Measurements from ENCODE around the gene IZUMO3.

The IZUMO3 gene

DNA sequence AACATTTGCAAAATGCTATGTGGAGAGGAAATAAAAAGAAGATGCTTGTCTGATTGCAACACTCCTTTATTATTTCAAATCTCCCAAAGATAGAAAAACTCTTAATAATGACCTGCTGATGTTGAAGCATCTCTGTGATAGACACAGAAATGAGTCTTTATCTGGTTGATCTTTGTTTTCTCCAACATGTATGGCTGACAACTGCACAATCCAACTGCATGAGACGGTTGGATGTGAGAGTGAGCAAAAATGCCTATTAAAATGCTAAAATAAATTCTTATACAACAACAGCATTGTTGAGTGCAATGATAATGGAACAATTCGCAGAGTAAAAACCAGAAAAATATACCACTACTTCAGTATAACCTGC is 7.5 kb upstream of the IZUMO3 start:
- no peak overlapping the region for H3K18ac ChIP-seq (ENCODE audit: low read length)
- no peaks in the 10 kb centered on the region for H3K79me1 ChIP-seq (ENCODE audit: low read depth, low read length)
- no peaks in the 10 kb centered on the region for H3K9me3 ChIP-seq (replicated peaks in 1 of 2; ENCODE audit: control insufficient read depth in 2 of 2, insufficient read depth in 1 of 2, low read depth in 1 of 2, low read length in 2 of 2)
- no peak overlapping the region for H2BK5ac ChIP-seq (ENCODE audit: low read length)
- H3K23ac ChIP-seq (ENCODE audit: low read depth, low read length, poor library complexity) = no peak overlapping the region
- H3K4me1 ChIP-seq (ENCODE audit: control insufficient read depth in 2 of 2, insufficient read depth in 1 of 2, low read depth in 1 of 2, low read length in 2 of 2) = no peaks in the 10 kb centered on the region
- no peak overlapping the region for H3K4me2 ChIP-seq (ENCODE audit: insufficient read depth, low read length, poor library complexity, severe bottlenecking)
- H4K91ac ChIP-seq (ENCODE audit: low read depth, low read length, poor library complexity) = no peak overlapping the region
- no peak overlapping the region for H2BK15ac ChIP-seq (ENCODE audit: low read length)
- H3K27ac ChIP-seq (replicated peaks; ENCODE audit: low read length) = no peak overlapping the region
- no peak overlapping the region for H3K14ac ChIP-seq (ENCODE audit: low read length)
- H3K27me3 ChIP-seq (ENCODE audit: control insufficient read depth in 3 of 3, insufficient read depth in 3 of 3, low read depth in 1 of 3, low read length in 3 of 3) = no peaks in the 10 kb centered on the region
- H2BK120ac ChIP-seq (ENCODE audit: low read depth, low read length) = no peak overlapping the region
- no CpG with 5 or more reads among the region's 2 CpGs for WGBS, 2 donors (ENCODE audit: extremely low coverage in 2 of 2, insufficient read length in 2 of 2, insufficient replicate concordance in 1 of 2)
- no peak overlapping the region for H4K8ac ChIP-seq (ENCODE audit: low read depth, low read length)
- H3K36me3 ChIP-seq (replicated peaks in 1 of 2; ENCODE audit: control insufficient read depth in 2 of 2, insufficient read depth in 2 of 2, low read length in 2 of 2) = no peaks in the 10 kb centered on the region
- H2AFZ ChIP-seq (ENCODE audit: low read length) = no peak overlapping the region
- DNase-seq (ENCODE audit: low spot score) = no peak
- no peak overlapping the region for H2AK5ac ChIP-seq (ENCODE audit: low read depth, low read length)
- H3K4me3 ChIP-seq (ENCODE audit: low read length in 2 of 2) = no peak overlapping the region
- H3K9ac ChIP-seq (ENCODE audit: low read depth, low read length, poor library complexity) = no peak overlapping the region
- no peak overlapping the region for H2BK12ac ChIP-seq (ENCODE audit: low read length)
- H3K4ac ChIP-seq (ENCODE audit: low read length) = no peak overlapping the region

- no peak overlapping the region for H3K4me3 ChIP-seq (ENCODE audit: low read length in 2 of 2)
- H3K27ac ChIP-seq (replicated peaks; ENCODE audit: low read length) = no peak overlapping the region
- no peak overlapping the region for H3K4me2 ChIP-seq (ENCODE audit: insufficient read depth, low read length, poor library complexity, severe bottlenecking)
- no peak overlapping the region for H2AFZ ChIP-seq (ENCODE audit: low read length)
- no peak for DNase-seq (ENCODE audit: low spot score)
- no peak overlapping the region for H2BK12ac ChIP-seq (ENCODE audit: low read length)
- no peak overlapping the region for H3K23ac ChIP-seq (ENCODE audit: low read depth, low read length, poor library complexity)
- H3K9ac ChIP-seq (ENCODE audit: low read depth, low read length, poor library complexity) = no peak overlapping the region
- H3K18ac ChIP-seq (ENCODE audit: low read length) = no peak overlapping the region
- no peaks in the 10 kb centered on the region for H3K27me3 ChIP-seq (ENCODE audit: control insufficient read depth in 3 of 3, insufficient read depth in 3 of 3, low read depth in 1 of 3, low read length in 3 of 3)
- no peak overlapping the region for H2BK120ac ChIP-seq (ENCODE audit: low read depth, low read length)
- no peak overlapping the region for H3K14ac ChIP-seq (ENCODE audit: low read length)
- H3K4ac ChIP-seq (ENCODE audit: low read length) = no peak overlapping the region
- H4K8ac ChIP-seq (ENCODE audit: low read depth, low read length) = no peak overlapping the region
- H4K91ac ChIP-seq (ENCODE audit: low read depth, low read length, poor library complexity) = no peak overlapping the region
- no peaks in the 10 kb centered on the region for H3K36me3 ChIP-seq (replicated peaks in 1 of 2; ENCODE audit: control insufficient read depth in 2 of 2, insufficient read depth in 2 of 2, low read length in 2 of 2)
- no peak overlapping the region for H2BK5ac ChIP-seq (ENCODE audit: low read length)
- H3K79me1 ChIP-seq (ENCODE audit: low read depth, low read length) = no peaks in the 10 kb centered on the region
- H2AK5ac ChIP-seq (ENCODE audit: low read depth, low read length) = no peak overlapping the region
- no peaks in the 10 kb centered on the region for H3K4me1 ChIP-seq (ENCODE audit: control insufficient read depth in 2 of 2, insufficient read depth in 1 of 2, low read depth in 1 of 2, low read length in 2 of 2)
- H2BK15ac ChIP-seq (ENCODE audit: low read length) = no peak overlapping the region
- WGBS, 2 donors (ENCODE audit: extremely low coverage in 2 of 2, insufficient read length in 2 of 2, insufficient replicate concordance in 1 of 2) = no CpG with 5 or more reads among the region's 9 CpGs
- H3K9me3 ChIP-seq (replicated peaks in 1 of 2; ENCODE audit: control insufficient read depth in 2 of 2, insufficient read depth in 1 of 2, low read depth in 1 of 2, low read length in 2 of 2) = no peaks in the 10 kb centered on the region
These were observed 7.0 kb upstream of the IZUMO3 start for GRCh38 chr9:24552526-24553182.

DNA sequence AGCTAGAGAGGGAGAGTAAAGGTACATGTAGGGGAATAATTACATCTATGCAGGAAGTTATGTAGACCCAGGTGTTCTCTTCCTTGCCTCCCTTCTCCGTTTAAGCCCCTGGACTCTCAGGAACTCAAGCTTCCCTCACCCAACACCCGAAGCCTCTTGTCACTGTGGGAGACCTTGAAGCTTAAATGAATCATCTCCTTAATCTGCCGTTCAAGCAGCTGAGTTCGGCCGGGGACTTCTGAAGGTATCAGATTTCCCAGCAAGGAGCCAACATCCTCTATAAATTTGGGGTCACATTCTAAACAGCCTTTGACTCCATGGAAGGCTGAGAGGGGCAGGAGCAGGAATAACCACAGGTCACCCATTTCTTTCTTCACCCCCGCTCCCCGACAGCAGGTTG is 412 bp downstream of the IZUMO3 start:
- Histone ChIP-seq H4K91ac (ENCODE audit: low read depth, low read length, poor library complexity) (no peak overlapping the region), H2BK12ac (ENCODE audit: low read length) (no peak overlapping the region), H3K14ac (ENCODE audit: low read length) (no peak overlapping the region), H2AFZ (ENCODE audit: low read length) (no peak overlapping the region), H3K9me3 (replicated peaks in 1 of 2; ENCODE audit: control insufficient read depth in 2 of 2, insufficient read depth in 1 of 2, low read depth in 1 of 2, low read length in 2 of 2) (no peaks in the 10 kb centered on the region), H3K27ac (replicated peaks; ENCODE audit: low read length) (no peak overlapping the region), H2BK15ac (ENCODE audit: low read length) (no peak overlapping the region), H2BK5ac (ENCODE audit: low read length) (no peak overlapping the region), H3K4me3 (ENCODE audit: low read length in 2 of 2) (no peak overlapping the region), H2AK5ac (ENCODE audit: low read depth, low read length) (no peak overlapping the region), H4K8ac (ENCODE audit: low read depth, low read length) (no peak overlapping the region), H3K79me1 (ENCODE audit: low read depth, low read length) (no peaks in the 10 kb centered on the region), H3K23ac (ENCODE audit: low read depth, low read length, poor library complexity) (no peak overlapping the region), H3K36me3 (replicated peaks in 1 of 2; ENCODE audit: control insufficient read depth in 2 of 2, insufficient read depth in 2 of 2, low read length in 2 of 2) (no peaks in the 10 kb centered on the region), H3K4me2 (ENCODE audit: insufficient read depth, low read length, poor library complexity, severe bottlenecking) (no peak overlapping the region), H2BK120ac (ENCODE audit: low read depth, low read length) (no peak overlapping the region), H3K27me3 (ENCODE audit: control insufficient read depth in 3 of 3, insufficient read depth in 3 of 3, low read depth in 1 of 3, low read length in 3 of 3) (peaks cover 0 to 5% (median 0%) of the 10 kb centered on the region in 3 experiments), H3K18ac (ENCODE audit: low read length) (no peak overlapping the region), H3K4ac (ENCODE audit: low read length) (no peak overlapping the region), H3K9ac (ENCODE audit: low read depth, low read length, poor library complexity) (no peak overlapping the region), H3K4me1 (ENCODE audit: control insufficient read depth in 2 of 2, insufficient read depth in 1 of 2, low read depth in 1 of 2, low read length in 2 of 2) (no peaks in the 10 kb centered on the region)
- WGBS, 2 donors (ENCODE audit: extremely low coverage in 2 of 2, insufficient read length in 2 of 2, insufficient replicate concordance in 1 of 2) = no CpG with 5 or more reads among the region's 7 CpGs
- DNase-seq (ENCODE audit: low spot score) = no peak

DNA sequence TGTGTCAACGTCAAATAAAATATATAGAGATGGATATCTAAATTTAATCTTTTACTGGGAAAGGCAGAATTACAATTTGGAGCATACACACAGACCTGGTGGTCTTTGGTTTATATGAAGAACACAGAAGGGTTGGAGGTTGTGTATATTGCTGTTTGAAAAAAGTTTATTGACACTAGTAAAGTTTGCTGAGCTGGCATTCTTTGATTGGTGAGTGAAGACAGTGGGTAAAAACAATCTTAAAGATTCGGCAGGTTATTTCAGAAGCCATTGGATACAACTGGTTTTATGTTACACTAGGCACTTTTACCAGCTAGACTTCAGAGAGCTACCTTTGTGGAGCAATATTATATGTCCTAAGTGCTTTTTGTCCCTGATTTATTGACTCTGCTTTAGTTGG is 27.2 kb downstream of the IZUMO3 start:
- Histone ChIP-seq H3K27ac (replicated peaks; ENCODE audit: low read length) (no peak overlapping the region), H3K4me3 (ENCODE audit: low read length in 2 of 2) (no peak overlapping the region), H2BK15ac (ENCODE audit: low read length) (no peak overlapping the region), H3K14ac (ENCODE audit: low read length) (no peak overlapping the region), H4K91ac (ENCODE audit: low read depth, low read length, poor library complexity) (no peak overlapping the region), H2AFZ (ENCODE audit: low read length) (no peak overlapping the region), H3K4me1 (ENCODE audit: control insufficient read depth in 2 of 2, insufficient read depth in 1 of 2, low read depth in 1 of 2, low read length in 2 of 2) (no peaks in the 10 kb centered on the region), H2AK5ac (ENCODE audit: low read depth, low read length) (no peak overlapping the region), H4K8ac (ENCODE audit: low read depth, low read length) (no peak overlapping the region), H3K79me1 (ENCODE audit: low read depth, low read length) (no peaks in the 10 kb centered on the region), H2BK12ac (ENCODE audit: low read length) (no peak overlapping the region), H3K4me2 (ENCODE audit: insufficient read depth, low read length, poor library complexity, severe bottlenecking) (no peak overlapping the region), H3K9me3 (replicated peaks in 1 of 2; ENCODE audit: control insufficient read depth in 2 of 2, insufficient read depth in 1 of 2, low read depth in 1 of 2, low read length in 2 of 2) (no peaks in the 10 kb centered on the region), H2BK120ac (ENCODE audit: low read depth, low read length) (no peak overlapping the region), H2BK5ac (ENCODE audit: low read length) (no peak overlapping the region), H3K27me3 (ENCODE audit: control insufficient read depth in 3 of 3, insufficient read depth in 3 of 3, low read depth in 1 of 3, low read length in 3 of 3) (no peaks in the 10 kb centered on the region), H3K36me3 (replicated peaks in 1 of 2; ENCODE audit: control insufficient read depth in 2 of 2, insufficient read depth in 2 of 2, low read length in 2 of 2) (no peaks in the 10 kb centered on the region), H3K4ac (ENCODE audit: low read length) (no peak overlapping the region), H3K9ac (ENCODE audit: low read depth, low read length, poor library complexity) (no peak overlapping the region), H3K18ac (ENCODE audit: low read length) (no peak overlapping the region), H3K23ac (ENCODE audit: low read depth, low read length, poor library complexity) (no peak overlapping the region)
- no CpG with 5 or more reads among the region's 2 CpGs for WGBS, 2 donors (ENCODE audit: extremely low coverage in 2 of 2, insufficient read length in 2 of 2, insufficient replicate concordance in 1 of 2)
- no peak for DNase-seq (ENCODE audit: low spot score)

Data from neuronal stem cell (in vitro differentiated cells).